NAMALWA (cell line): ENCODE measurements around the gene PRIM2.
"Not testable (repeated sequence)": the region's sequence is repeated elsewhere in the genome, so short reads cannot be mapped to it uniquely, and the experiment has no call there.

Experiments used
- DNase-seq: peaks from one replicate; pipeline ENCODE4 v3.0.0-alpha.2; 2015; ENCODE audit warnings: low spot score

Gene PRIM2

DNA sequence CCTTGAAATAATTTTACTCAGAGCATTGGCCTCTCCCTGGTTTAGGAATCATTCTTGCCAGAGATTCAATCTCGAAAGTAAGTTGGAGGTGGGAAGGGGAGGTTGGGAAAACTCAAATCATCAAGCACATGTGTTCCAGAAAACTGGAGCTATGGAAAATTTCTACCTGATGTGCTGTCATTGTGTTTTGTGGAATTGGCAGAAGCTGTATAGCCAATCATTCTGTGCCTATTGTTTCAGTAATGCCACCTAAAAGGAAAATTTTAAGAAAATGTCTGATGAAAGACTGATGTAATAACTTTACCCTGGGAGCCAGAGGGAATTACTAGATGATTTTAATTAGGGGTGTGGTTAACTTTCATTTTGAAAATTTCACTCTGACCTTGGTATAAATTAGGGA lies 187.8 kb downstream of the PRIM2 start:
- DNase-seq, result not testable (repeated sequence)

GRCh38 chr6:57510390-57510789 lies 193.0 kb downstream of the PRIM2 start:
- DNase-seq, result not testable (repeated sequence)

DNA sequence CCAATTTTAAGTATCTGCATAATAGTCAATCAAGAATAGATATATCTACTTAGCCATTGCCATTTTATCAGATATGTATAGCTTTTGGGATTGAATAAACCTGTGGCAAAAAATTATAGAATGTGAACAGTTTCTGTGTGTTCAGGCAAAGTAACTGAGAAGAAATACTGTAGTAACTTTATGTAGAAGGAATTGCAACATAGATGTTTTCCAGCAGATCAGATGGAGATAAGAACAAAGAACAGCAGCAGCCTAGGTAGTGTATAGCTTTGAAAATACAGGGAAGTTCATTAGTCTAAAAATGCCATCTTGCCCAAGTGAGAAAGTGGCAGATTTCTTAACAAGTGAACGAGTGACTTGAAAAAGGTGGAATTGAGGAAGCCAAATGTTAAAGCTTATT lies 197.7 kb downstream of the PRIM2 start:
- not testable (repeated sequence) for DNase-seq

- not testable (repeated sequence) for DNase-seq
Observed at GRCh38 chr6:57515845-57516244, 198.4 kb downstream of the PRIM2 start.

- DNase-seq, result not testable (repeated sequence)
Observed at GRCh38 chr6:57516776-57517175, 199.3 kb downstream of the PRIM2 start.

DNA sequence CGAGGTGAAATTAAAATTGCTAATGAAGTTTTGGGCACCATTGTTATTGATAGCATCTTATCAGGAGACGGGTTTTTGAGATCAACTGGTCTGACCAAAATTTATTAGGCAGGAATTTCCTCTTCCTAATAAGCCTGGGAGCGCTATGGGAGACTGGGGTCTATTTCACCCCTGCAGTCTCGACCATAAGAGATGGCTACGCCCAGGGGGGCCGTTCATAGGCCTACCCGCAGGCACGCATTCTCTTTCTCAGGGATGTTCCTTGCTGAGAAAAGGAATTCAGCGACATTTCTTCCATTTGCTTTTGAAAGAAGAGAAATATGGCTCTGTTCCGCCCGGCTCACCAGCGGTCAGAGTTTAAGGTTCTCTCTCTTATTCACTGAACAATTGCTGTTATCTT lies 201.8 kb downstream of the PRIM2 start:
- not testable (repeated sequence) for DNase-seq

GRCh38 chr6:57521085-57521484 lies 203.7 kb downstream of the PRIM2 start:
- DNase-seq, result not testable (repeated sequence)

- not testable (repeated sequence) for DNase-seq
Observed at GRCh38 chr6:57523221-57523620, 205.8 kb downstream of the PRIM2 start.

DNA sequence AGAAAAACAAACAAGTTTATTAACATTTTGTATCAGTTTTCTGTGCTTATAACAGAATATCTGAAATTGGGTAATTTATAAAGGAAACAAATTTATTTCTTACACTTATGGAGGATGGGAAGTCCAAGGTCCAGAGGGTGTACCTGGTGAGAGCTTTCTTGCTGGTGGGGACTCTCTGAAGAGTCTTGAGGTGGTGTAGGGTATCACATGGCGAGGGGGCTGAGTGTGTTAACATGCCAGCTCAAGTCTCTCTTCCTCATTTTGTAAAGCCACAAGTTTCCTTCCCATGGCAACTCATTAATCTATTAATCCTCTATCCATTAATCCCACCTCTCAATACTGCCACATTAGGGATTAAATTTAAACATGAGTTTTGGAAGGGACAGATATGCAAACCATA lies 212.3 kb downstream of the PRIM2 start:
- DNase-seq, result not testable (repeated sequence)

GRCh38 chr6:57532660-57533059 lies 215.2 kb downstream of the PRIM2 start:
- DNase-seq, result peak; percentile 10

DNA sequence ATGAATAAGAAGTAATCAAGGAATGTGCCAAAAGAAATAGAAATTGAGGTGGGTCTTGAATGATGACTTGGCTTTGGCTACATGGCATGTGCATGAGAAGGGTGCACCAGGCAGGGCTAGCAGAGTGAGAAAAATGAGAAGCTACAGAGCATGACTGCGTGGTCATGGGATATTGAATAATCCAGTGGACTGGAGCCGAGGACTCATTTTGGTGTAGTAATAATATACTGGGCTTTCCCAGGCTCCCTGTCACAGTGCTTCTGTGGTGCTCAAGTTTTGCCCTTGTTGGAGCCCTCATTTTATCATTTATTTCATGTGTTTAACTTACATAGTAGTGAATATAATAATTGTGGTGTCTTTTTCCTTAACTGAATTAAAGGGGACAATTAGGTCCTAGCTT lies 217.7 kb downstream of the PRIM2 start:
- not testable (repeated sequence) for DNase-seq

DNA sequence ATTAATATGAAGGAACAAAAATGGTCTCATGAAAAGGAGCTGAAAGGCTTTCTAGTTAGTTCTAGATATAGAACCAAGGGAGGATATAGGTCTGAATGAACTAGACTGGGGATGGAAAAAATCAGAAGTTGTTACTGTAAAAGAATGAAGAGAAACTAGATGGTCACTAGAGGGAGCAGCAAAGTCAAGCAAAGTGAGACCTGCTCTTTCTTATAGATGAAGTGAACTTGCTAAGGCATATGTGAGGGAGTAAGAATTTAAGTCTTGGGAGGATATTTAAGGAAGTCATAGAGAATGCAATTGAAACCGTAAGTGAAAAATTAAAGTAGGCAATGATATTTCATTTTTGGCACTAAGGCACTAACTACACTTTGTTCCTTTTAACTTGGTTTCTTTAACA lies 218.6 kb downstream of the PRIM2 start:
- DNase-seq, result peak; percentile 55

- not testable (repeated sequence) for DNase-seq
Observed at GRCh38 chr6:57537916-57538315, 220.5 kb downstream of the PRIM2 start.

GRCh38 chr6:57551961-57552360 lies 234.5 kb downstream of the PRIM2 start:
- not testable (repeated sequence) for DNase-seq

- not testable (repeated sequence) for DNase-seq
Observed at GRCh38 chr6:57557855-57558254, 240.4 kb downstream of the PRIM2 start.

DNA sequence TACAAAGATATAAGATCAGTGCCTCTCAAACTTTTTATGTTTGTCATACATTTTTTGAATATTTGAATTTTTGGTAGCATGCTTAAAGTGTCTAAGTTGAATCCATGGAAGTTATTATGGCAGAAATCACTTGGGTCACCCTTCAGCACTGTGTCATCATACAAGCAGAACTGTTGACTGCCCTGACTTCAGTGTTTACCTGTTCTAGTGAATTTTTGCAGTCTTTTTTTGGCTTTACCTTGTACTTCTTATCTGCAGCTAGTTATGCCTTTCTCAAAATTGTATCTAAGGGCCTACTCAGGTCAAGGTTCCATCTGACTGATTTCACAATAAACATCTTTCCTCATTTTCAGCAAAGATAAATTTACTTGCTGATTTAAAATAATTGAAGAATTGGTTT lies 241.7 kb downstream of the PRIM2 start:
- not testable (repeated sequence) for DNase-seq

GRCh38 chr6:57562233-57562632 lies 244.8 kb downstream of the PRIM2 start:
- DNase-seq, result not testable (repeated sequence)

DNA sequence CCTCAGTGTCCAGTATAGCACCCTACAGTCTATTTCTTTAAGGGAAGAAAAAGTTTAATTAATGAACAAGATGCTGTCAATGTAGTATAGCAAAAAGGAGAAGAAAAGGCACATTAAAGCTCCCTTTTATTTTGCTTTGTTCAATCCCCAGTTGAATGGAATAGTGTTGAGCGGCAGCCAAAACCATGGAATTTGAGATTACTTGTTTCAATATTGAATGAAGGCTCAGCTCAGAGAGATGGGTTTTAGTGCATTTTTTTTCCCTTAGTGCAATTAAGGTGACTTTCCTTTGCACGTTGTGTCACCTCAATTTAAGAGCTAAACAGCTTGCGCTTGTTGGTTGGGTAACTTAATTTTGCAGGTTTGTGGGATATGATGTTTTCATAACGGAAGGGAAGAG lies 254.7 kb downstream of the PRIM2 start:
- not testable (repeated sequence) for DNase-seq

DNA sequence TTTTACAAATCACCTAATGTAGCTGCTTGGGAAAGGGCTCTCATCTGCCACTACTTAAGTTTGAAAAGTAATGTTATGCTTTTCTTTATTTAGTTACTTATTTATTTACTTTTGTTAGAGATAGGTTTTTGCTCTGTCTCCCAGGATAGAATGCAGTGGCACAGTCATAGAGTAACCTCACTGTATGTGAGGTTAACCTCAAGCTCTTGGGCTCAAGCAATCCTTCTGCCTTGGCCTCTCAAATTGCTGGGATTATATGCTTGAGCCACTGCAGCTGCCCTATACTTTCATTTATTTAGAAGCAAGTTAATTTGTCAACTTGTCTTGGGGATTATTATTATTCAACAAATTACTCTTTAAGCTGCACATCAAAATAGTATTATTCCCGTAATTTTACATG lies 255.4 kb downstream of the PRIM2 start:
- DNase-seq, result not testable (repeated sequence)

DNA sequence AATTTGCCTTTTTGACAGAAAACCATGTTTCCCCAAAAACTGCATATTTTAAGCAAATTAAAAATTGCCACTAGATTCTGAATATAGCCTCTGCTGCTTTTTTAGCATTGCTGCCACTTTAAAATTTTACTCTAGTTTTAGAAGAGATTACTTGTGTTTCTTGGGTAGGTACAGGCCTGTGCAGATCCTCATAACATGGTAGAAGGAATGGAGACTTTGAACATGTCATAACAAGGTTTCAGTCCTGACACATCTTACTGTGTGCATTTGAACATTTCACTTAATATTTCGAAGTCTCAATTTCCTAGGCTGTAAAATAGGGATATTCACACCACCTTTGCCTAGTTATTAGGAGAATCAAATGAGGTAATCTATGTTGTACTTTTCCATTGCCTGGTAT lies 259.6 kb downstream of the PRIM2 start:
- DNase-seq, result not testable (repeated sequence)

DNA sequence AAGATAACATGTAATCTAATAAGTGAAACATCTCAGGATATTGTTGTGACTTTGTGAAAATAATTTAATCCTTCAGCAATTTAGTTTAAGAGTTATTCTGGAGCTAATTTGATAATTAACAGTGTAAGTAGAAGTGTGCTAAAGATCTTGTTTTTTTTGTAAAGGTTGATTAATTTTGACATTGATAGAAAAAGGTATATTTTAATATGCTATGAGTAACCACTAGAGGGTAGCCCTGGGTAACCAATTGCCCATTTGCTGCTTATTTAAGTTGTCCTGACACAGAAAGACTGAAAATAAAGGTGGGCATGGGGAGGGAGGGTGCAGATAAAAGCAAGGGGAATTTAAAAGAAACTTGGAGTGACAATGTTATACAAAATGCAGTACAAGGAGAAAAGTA lies 262.1 kb downstream of the PRIM2 start:
- DNase-seq, result peak; percentile 3

DNA sequence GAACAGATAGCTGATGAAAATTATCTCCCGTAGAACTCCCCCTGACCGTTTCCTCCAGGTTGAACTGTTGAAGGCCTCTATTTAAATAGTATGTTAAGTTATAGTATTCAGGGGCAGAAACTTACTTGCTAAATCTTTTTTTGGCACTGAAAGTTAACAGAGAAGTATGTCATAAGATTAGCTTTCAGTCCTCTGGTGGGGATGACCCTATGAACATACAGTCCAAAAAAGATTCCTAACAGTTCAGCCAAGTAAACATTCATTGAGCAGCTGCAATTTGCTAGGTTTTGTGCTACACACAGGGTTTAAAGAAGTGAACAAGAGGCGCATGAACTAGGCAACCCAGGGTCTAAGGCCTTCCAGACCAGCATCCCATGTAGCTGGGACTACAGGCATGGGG lies 264.2 kb downstream of the PRIM2 start:
- DNase-seq, result not testable (repeated sequence)

GRCh38 chr6:57601105-57601504 lies 283.7 kb downstream of the PRIM2 start:
- DNase-seq, result not testable (repeated sequence)

- DNase-seq, result not testable (repeated sequence)
Observed at GRCh38 chr6:57605303-57605702, 287.9 kb downstream of the PRIM2 start.

- DNase-seq, result not testable (repeated sequence)
Observed at GRCh38 chr6:57606331-57606730, 288.9 kb downstream of the PRIM2 start.
